HG03342 (cell line): ENCODE data around the gene CHST3.

Experiments
- ATAC-seq: cut with Tn5 transposase; IDR thresholded peaks from one replicate; pipeline ENCODE4 v1.9.1; 2021; ENCODE audit warnings: mild to moderate bottlenecking, moderate library complexity; ENCODE audit not compliant: unreplicated experiment

Gene CHST3

DNA sequence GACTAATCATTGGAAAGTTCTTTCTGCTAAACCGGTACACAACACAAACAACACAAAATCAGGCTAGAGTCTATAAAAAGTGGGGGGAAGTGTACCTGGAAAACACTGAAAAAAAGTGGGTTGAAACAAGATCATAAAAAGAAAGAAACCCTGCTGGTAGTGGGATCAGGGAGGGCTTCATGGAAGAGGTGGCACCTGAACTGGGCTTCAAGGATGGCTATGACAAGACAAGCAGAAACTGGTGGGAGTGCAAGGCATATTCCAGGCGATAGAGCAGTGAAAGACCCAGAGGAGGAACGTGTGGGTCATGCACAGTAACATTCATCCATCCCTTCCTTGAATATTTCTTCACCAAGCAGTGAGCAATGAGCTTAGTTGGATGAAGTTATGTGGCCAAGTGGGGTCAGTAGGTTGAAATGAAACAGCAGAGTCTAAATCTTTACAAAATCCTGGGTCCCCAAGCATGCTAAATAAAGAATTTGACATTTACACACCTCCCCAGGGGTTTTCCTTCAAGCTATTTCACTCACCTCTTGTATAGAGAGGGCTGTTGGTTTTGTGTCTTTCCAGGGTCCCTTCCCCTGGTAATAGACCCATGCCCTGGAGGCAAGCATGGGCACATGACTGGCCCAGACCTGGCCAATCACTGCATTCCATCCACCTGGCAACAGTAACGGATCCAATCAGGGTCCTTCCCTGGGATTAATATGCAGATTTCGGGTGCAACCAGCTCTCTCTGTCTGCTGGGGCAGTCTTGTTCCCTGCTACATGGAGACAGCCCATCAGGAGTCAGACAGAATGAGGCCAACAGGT, 86.0 kb downstream of the CHST3 start:
- ATAC-seq = no peak

DNA sequence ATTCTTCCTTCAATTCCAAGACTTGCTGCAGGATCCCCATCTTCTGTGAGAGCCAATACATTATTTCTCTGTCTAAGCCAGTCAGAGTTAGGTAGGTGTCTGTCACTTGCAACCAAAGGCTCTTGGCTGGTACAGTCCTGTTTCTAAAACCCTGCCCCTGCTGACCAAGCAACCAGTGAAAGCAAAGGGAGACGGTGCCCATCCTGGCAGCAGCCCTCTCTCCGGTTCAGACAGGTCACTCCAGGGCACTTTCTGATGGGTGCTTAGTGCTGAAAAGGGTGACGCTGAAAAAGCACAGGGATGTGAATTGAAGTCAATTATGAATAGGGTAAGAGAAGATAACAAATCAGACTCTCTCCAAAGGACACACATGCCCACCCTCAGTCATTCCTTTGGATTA, 86.7 kb downstream of the CHST3 start:
- ATAC-seq = no peak

DNA sequence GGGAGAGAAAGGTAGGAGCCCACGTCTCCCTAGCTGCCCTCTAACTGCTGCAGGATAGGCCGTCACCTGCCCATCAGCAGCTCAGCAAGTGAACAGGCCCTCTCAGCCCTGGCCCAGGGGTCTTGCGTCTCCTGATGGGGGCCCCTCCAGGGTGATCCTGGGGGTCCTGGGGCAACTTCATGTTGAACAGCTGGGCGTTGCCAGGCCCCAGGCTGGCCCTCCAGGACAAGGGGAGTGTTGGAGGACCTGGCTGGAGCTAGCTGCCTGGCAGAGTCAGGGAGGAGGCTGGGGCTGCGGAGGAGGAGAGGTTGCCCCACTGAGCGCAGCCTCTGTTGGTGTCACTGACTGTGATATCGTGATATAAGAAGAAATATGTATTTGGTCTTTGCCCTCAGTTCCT, 89.5 kb downstream of the CHST3 start:
- no peak for ATAC-seq

DNA sequence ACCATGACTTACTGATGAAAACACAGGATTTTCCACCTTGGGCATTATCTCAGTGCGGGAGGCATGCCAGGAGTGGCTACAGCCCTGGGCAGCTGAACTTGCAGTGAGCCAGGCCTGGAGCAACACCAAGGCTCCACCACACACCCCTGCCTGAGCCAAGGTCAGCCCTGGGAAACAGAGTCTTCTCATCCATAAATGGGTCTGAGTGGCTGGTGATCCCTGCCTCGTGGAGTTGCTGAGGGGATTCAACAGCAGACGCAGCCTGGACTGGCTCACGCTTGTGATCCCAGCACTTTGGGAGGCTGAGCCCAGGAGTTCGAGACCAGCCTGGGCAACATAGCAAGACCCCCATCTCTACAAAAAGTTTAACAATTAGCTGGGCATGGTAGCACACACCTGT, 91.9 kb downstream of the CHST3 start:
- ATAC-seq = no peak

DNA sequence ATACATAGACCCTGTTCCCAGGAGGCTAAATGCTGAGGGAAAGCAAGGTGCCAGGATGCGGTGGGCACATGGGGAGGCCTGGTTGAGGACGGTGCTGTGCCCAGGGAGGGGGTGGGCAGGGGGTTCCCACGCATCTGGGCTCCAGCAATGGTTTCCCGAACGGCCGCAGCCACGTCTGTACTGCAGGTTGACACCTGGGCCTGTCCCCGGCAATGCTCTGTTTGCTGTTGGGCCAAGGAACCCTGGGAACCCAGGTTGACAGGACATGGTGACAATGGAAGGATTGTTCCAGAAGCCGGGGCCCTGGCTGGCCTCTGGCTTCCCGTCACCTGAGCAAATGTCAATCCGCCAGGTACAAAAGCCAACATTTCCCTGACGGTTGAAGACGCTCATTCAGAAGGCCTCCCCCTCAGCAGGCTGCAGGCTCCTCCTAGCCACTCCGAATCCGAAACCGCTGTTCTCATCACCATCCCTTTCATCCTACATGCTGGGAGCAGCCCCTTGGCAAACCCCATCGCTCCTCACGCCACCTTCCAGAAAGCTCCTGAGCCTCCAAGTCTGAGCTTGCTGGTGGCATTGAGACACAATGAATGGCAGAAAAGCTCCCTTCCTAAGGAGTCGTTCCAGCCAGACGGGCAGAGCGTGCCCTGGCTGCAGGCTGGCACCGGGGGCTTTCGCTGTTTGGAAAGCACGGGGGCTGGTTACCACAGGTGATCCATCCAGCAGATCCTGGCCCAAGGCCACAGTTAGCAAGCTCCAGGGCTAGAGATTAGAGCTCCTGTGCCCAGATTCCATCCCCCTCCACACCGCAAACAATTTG, 92.9 kb downstream of the CHST3 start:
- ATAC-seq = no peak

DNA sequence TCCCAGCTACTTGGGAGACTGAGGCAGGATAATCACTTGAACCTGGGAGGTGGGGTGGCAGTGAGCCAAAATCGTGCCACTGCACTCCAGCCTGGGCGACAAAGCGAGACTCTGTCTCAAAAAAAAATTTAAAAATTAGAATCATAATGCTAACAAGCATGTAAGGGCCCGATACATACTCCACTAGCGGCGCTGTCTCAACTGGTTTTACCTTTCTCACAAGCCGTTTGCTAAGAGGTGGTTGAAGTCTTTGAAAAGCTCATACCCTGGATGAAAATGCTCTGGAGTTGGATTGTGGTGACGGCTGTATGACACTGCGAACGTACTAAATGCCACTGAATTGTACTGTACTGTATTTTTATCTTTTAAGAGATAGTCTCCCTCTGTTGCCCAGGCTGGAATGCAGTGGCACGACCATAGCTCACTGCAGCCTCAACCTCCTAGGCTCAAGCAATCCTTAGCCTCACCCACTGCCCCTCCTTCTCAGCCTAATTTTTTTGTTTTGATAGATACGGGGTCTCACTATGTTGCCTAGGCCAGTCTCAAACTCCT, 94.2 kb downstream of the CHST3 start:
- ATAC-seq = no peak

DNA sequence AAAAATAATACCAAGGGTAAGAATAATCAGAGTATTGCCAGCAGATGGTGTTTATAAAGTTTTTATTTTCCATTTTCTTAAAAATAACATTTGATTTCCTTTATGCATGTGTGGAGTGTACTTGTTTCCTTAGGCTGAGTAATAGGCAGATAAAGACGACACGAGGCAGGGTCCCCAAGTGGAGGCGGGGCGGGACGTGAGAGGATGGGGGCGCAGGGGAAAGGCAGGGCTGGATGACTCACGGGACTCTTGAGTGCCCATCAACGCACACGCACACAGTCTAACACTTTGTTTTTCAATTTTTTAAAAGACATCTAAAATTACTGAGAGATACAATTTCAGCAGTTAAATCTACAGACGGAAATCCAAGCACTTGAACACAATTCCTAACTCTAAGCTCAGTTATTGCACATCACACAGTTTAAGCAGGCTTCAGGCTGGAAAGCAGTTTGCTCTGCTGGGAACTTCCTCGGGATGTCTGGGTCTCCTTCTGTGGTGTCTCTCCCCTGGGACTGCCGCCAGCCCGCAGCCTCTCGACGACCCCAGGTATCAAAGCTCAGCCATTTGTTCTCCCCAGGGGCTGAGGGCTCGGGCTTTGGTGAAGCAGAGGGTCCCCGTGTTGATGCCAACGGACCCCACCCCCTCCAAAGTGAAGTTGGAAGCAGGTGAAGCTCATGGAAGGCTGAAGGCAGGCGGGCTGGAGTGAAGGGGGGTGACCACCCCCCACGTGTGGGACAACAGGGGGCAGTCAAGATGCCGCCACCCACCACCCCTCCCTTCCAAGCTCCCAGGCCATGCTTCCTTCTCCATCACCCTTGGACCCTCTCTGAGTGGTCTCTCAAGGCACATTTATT, 95.0 kb downstream of the CHST3 start:
- no peak for ATAC-seq

DNA sequence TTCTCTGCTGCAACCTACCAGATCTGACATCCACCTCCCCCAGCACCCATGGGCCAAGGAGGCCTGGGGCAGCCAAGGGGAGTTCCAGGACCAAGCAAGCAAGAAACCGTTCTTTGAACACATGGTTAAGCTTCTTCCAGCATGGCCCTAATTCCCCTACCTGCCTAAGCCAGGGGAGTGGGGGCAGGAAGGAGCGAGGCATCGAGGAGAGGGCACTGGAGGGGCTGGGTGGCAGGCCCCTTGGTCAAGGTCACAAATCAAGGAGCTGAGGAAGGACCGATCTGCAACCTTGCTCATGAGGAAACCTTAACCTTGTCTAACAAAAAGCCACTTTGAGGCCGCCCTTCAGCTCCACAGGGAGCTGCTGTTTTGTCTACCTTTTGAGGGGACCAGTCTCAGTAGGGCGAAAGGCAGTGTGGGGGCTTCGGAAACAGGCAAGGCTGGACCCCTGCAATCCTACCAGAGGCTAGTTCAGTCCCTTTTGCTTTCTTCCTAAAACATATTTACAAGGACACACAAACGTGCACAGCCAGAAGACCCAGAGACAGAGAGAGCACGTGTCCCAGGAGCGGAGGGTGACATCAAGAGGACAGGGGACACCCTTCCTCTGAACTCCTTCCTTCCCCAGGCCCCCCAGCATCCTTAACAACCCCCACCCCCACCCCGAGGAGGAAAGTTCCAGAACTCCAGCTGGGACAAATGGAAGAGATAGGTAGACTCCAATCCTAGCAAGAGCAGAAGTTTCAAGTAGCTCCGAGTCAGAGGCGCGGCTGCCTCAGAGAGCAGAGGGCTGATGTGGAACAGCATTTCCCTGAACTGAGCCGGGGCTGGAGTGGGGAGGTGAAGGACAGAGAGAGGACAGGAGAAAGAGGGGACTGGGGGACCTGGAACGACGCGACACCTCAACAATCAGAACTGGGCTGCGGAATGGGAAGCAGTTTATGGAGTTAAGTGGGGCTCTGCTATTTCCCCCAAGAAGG, 95.9 kb downstream of the CHST3 start:
- no peak for ATAC-seq

DNA sequence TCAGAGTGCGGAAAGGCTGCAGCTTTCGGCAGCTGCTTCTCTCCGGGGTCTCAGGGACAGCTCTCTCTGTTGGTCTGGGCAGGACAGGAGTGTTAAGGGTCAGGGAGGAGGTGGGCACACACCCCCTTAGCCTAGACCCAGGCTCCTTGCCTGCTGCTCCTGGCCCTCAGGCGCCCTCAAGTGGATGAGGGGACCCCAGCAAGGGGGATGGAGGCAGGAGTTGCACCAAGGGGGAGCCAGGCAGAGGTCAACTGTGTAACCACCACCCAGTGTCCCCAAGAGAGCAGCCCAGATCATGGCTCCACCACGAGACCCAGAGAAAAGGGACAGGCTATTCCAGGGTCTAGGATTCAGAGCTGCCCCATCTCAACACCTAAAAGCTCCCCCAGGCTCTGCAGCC, 97.3 kb downstream of the CHST3 start:
- no peak for ATAC-seq

DNA sequence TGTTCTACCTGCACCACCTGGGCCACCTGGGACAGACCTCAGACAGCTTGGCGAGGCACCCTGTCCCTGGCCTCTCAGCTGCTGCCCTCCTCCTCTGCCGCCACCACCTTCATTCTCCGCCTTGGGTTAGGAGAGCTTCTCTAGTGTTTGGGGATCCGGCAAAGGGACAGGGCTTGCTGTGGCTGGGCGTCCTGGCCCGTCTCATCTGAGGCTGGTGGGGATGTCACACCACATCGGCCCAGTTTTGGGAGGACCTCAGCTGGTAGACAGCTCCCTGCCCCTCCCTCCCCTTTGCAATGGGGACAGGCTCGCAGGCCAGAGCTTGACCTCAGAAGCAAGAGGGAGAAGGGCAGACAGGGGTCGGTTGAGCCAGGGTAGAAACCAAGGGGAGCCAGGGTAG, 97.7 kb downstream of the CHST3 start:
- no peak for ATAC-seq

DNA sequence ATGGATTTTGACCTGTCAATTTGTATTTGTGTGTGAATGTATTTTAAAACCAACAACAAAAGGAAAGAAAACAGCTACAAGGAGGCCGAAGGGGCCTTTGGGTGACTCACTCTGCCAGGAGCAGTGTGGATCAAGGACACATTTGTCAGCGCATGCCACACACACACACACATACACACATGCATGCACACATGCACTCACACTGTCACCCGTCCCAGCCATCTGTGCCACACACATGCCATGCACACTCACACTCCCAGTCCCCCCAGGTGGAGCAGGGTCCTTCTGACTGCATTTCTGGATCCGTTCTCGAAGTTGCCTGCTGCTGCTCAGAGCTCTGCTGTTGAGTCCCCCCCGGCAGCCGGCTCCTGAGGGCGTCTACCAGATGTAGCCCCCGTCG, 98.2 kb downstream of the CHST3 start:
- no peak for ATAC-seq
